Neural progenitor cell (in vitro differentiated cells): Measurements from ENCODE around the gene HMBS.

ENCODE experiments used
- CTCF ChIP-seq: fragments of 200-600 bp; sonication (generic); IDR thresholded peaks from 2 replicates; pipeline ENCODE4 v1.5.1; 2017; ENCODE audit warnings: antibody characterized with exemption, mild to moderate bottlenecking
- EZH2 ChIP-seq: fragments of 200-600 bp; sonication (generic); IDR thresholded peaks from 2 replicates; pipeline ENCODE4 v1.6.1; 2017; ENCODE audit warnings: antibody characterized with exemption, mild to moderate bottlenecking, moderate library complexity

GRCh38 chr11:119103793-119104192 lies 19.1 kb downstream of the HMBS start:
- TF ChIP-seq CTCF (peak; percentile 7), EZH2 (no peak)
